Calu3 (cell line): Measurements from ENCODE around the gene DGKG. TPM values are rescaled to one million over a fixed set of nuclear protein-coding genes. Genes with fewer than 3 reads are reported as not detected.

Experiments used
- BruUV-seq: library from RNA; stranded (reverse); fragments of 400-500 nt; replicated peaks from 2 replicates; lab custom pipeline; 2021; lab: Mats Ljungman, UMichigan
- CTCF ChIA-PET: fragments of 300-600 bp; sonication (Branson Sonifier 250); formaldehyde crosslinking; loops from one replicate; lab custom pipeline; 2022; ENCODE audit warnings: antibody characterized with exemption; lab: Charles Lee
- DNase-seq: peaks from one replicate; pipeline ENCODE4 v3.0.0; 2022
- H3K27ac Mint-ChIP-seq: one replicate; pipeline ENCODE4 v1.8.0; 2022; ENCODE audit warnings: mixed read lengths; ENCODE audit not compliant: unreplicated experiment
- H3K27me3 Mint-ChIP-seq: one replicate; pipeline ENCODE4 v1.8.0; 2022; ENCODE audit warnings: mixed read lengths; ENCODE audit not compliant: unreplicated experiment
- H3K36me3 Mint-ChIP-seq: one replicate; pipeline ENCODE4 v1.8.0; 2022; ENCODE audit warnings: mild to moderate bottlenecking, moderate library complexity, mixed read lengths; ENCODE audit not compliant: insufficient read depth, unreplicated experiment
- H3K4me1 Mint-ChIP-seq: one replicate; pipeline ENCODE4 v1.8.0; 2022; ENCODE audit warnings: mild to moderate bottlenecking, low read depth, mixed read lengths; ENCODE audit not compliant: unreplicated experiment
- H3K4me3 Mint-ChIP-seq: one replicate; pipeline ENCODE4 v1.8.0; 2022; ENCODE audit warnings: mild to moderate bottlenecking, low read depth, moderate library complexity, mixed read lengths; ENCODE audit not compliant: unreplicated experiment
- H3K9me3 Mint-ChIP-seq: one replicate; pipeline ENCODE4 v1.8.0; 2022; ENCODE audit warnings: low read depth, mixed read lengths; ENCODE audit not compliant: unreplicated experiment
- intact Hi-C: fragments of 100-400 bp; cut with micrococcal nuclease; formaldehyde crosslinking; loops from one replicate; pipeline ENCODE4 v1.10.0; 2022; ENCODE audit not compliant: unreplicated experiment
- total RNA-seq: library from RNA; stranded (reverse); gene quantifications from 2 replicates; pipeline ENCODE4 v1.2.3, GENCODE V29; 2022
- TF ChIP-seq, protein P1 (sequence below): fragments of 200-600 bp; IDR thresholded peaks from one replicate; pipeline ENCODE4 v1.8.0; 2022; ENCODE audit warnings: antibody characterized with exemption; ENCODE audit not compliant: unreplicated experiment

DGKG gene
- total RNA-seq, 1 experiment from 2014 or later = 5.7 TPM

- no TSS peak for BruUV-seq
- Mint-ChIP-seq H3K4me3 (no peak overlapping the region), H3K36me3 (no peaks in the 10 kb centered on the region), H3K4me1 (no peaks in the 10 kb centered on the region), H3K27me3 (peaks cover 14% of the 10 kb centered on the region), H3K9me3 (no peaks in the 10 kb centered on the region), H3K27ac (no peak overlapping the region)
- TF ChIP-seq, protein P1, sequence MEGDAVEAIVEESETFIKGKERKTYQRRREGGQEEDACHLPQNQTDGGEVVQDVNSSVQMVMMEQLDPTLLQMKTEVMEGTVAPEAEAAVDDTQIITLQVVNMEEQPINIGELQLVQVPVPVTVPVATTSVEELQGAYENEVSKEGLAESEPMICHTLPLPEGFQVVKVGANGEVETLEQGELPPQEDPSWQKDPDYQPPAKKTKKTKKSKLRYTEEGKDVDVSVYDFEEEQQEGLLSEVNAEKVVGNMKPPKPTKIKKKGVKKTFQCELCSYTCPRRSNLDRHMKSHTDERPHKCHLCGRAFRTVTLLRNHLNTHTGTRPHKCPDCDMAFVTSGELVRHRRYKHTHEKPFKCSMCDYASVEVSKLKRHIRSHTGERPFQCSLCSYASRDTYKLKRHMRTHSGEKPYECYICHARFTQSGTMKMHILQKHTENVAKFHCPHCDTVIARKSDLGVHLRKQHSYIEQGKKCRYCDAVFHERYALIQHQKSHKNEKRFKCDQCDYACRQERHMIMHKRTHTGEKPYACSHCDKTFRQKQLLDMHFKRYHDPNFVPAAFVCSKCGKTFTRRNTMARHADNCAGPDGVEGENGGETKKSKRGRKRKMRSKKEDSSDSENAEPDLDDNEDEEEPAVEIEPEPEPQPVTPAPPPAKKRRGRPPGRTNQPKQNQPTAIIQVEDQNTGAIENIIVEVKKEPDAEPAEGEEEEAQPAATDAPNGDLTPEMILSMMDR = no peak
- no peak for DNase-seq
- CTCF ChIA-PET = interaction anchor here (0.8 kb wide), 1 partner anchor 242 kb away, joined by 3 read pairs; no protein-coding TSS in a partner anchor
- intact Hi-C loops = no loop called here
Observed at GRCh38 chr3:186225603-186226002, 136.4 kb downstream of the DGKG start.

- H3K9me3 Mint-ChIP-seq = no peaks in the 10 kb centered on the region
- H3K4me3 Mint-ChIP-seq = no peak overlapping the region
- CTCF ChIA-PET = no interaction called here
- no peak for DNase-seq
- H3K27ac Mint-ChIP-seq = no peak overlapping the region
- no peaks in the 10 kb centered on the region for H3K36me3 Mint-ChIP-seq
- TF ChIP-seq, protein P1 = no peak
- peaks cover 7% of the 10 kb centered on the region for H3K27me3 Mint-ChIP-seq
- BruUV-seq = no TSS peak
- intact Hi-C loops = no loop called here
- no peaks in the 10 kb centered on the region for H3K4me1 Mint-ChIP-seq
Observed at GRCh38 chr3:186224041-186224610, 137.9 kb downstream of the DGKG start.

DNA sequence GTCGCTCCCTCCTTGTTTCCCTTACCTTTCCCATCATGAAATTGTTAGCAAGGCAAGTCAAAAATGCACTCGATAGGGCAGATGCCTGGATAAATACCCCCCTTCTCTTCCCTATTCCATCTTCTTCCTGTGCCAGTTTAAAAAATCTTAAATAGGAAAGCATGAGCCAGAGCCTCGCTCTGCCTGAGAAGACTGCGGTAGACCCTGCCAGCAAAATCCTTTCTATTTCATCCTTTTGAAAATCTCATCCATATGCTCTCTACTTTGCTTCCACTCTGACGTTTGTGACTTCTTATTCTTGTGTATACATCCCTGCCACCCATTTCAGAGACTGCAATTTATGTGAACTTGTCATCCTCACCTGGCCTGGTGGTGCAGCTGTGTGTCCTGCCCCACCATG is 138.6 kb downstream of the DGKG start:
- Mint-ChIP-seq H3K27me3 (peaks cover under 1% of the 10 kb centered on the region), H3K4me1 (no peaks in the 10 kb centered on the region), H3K36me3 (no peaks in the 10 kb centered on the region), H3K9me3 (no peaks in the 10 kb centered on the region), H3K27ac (no peak overlapping the region), H3K4me3 (no peak overlapping the region)
- no peak for DNase-seq
- TF ChIP-seq, protein P1 = no peak
- BruUV-seq = no TSS peak
- intact Hi-C loops = no loop called here
- CTCF ChIA-PET = no interaction called here

- CTCF ChIA-PET = interaction anchor here (0.5 kb wide), 1 partner anchor 89 kb away, joined by 3 read pairs; no protein-coding TSS in a partner anchor
- Mint-ChIP-seq H3K27ac (no peak overlapping the region), H3K36me3 (no peaks in the 10 kb centered on the region), H3K27me3 (no peaks in the 10 kb centered on the region), H3K9me3 (no peaks in the 10 kb centered on the region), H3K4me1 (peaks cover 8% of the 10 kb centered on the region), H3K4me3 (no peak overlapping the region)
- intact Hi-C loops = no loop called here
- no TSS peak for BruUV-seq
- no peak for DNase-seq
- TF ChIP-seq, protein P1 = no peak
Observed at GRCh38 chr3:186221760-186222378, 140.2 kb downstream of the DGKG start.
